Skin epidermis (tissue), 12 donors: Measurements from ENCODE around the gene PROZ.

ENCODE experiments used
- H3K27ac ChIP-seq, 21 experiments: fragments of 200-600 bp; sonication (generic) in 11 of 21; one replicate each; pipeline ENCODE4 v1.5.0; 2020; ENCODE audit warnings: mild to moderate bottlenecking in 3 of 21, inconsistent platforms in 2 of 21, moderate library complexity in 2 of 21
- H3K4me3 ChIP-seq, 7 experiments: fragments of 200-600 bp; sonication (generic) in 2 of 7; one replicate each; pipeline ENCODE4 v1.5.0; 2020; ENCODE audit warnings: inconsistent platforms in 2 of 7, mild to moderate bottlenecking in 2 of 7, moderate library complexity in 1 of 7

Gene PROZ

DNA sequence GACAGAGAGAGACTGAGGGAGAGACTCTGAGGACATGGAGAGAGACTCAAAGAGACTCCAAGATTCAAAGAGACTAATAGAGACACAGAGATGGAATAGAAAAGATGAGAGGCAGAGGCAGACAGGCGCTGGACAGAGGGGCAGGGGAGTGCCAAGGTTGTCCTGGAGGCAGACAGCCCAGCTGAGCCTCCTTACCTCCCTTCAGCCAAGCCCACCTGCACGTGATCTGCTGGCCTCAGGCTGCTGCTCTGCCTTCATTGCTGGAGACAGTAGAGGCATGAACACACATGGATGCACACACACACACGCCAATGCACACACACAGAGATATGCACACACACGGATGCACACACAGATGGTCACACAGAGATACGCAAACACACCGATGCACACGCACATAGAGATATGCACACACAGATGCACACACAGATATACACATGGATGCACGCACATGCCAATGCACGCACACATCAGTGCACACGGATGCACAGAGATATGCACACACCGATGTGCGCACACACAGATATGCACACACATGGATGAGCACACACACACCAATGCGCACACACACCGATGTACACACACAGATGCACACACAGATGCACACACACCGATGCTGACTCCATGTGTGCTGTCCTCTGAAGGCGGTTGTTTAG lies 39.2 kb upstream of the PROZ start:
- no peak overlapping the region for H3K27ac ChIP-seq

GRCh38 chr13:113119822-113120189 lies 38.6 kb upstream of the PROZ start:
- H3K4me3 ChIP-seq: no peak overlapping the region
- no peak overlapping the region for H3K27ac ChIP-seq

More for the DNA sequence above, 39.2 kb upstream of the PROZ start:
- no peak overlapping the region for H3K4me3 ChIP-seq

DNA sequence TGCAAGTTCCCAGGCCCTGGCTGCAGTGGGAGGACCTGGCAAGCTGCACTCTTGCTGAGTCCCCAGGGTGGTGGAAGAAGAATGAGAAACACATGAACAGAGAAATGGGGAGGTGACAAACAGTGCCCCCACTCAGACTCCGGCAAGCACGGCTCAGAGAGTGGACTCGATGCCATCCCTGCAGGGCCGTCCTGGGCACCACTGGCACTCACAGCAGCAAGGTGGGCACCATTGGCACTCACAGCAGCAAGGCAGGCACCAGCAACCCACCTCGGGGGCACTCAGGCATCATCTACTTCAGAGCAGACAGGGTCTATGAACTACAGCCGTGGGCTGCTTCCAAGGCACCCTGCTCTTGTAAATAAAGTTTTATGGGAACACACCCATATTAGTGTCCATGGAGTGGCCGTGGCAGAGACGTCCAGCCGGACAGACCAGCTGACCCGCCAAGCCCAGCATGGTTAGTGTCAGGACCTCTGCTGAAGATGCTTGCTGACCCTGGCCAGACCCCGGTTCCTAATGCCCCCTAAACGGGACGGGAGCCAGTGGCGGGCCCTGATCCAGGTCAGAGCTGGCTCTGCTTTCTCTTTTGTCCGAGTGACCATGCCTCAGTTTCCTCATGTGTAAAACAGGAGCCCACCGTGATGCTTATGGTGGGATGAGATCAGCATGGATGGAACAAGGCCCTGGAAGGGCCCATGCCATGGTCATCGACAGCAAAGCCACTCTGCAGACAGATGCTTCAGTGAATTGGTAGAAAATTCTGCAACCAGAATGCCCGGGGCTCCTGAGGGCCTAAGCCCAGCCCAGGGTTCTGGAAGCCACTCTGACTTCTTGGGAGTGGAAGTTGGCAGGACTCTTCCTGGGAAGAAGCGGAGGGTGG lies 37.9 kb upstream of the PROZ start:
- Histone ChIP-seq H3K27ac (no peak overlapping the region), H3K4me3 (no peak overlapping the region)

GRCh38 chr13:113121183-113121927 lies 37.1 kb upstream of the PROZ start:
- Histone ChIP-seq H3K27ac (peak overlapping the region in 3 of 21 experiments; percentile 50 to 78 (median 75)), H3K4me3 (no peak overlapping the region)

DNA sequence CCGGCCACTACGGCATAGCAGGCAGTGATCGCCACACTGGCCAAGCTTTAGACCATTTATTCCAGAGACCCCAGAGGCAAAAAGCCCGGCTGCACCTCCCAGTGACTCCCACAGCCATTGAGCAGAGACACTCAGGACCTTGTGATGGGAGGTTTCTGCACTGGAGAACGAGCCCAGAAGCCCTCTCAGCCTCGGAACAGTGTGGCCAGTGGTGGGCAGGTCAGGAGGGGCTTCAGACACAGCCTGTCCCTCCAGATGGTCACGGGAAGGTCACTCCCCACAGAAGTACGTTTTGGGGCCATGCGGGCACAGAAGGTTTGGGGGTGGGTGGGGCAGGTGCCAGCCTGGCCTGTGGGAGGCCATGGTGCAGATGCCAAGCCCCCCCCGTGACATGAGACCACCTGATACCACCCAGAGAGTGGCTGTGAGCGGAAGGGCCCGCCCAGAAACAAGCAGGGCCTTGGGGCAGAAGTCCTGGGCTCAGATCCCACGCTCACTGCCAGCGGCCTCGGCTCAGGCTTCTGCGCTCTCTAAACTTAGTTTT lies 36.4 kb upstream of the PROZ start:
- Histone ChIP-seq H3K4me3 (no peak overlapping the region), H3K27ac (peak overlapping the region in 12 of 21 experiments; percentile 14 to 78 (median 54))

GRCh38 chr13:113122550-113123225 lies 35.8 kb upstream of the PROZ start, which contains the start of gene F10:
Gene F10, plus strand, starts transcription at chr13:113122799. Its CDS starts 57 bp downstream, at chr13:113122856.
- H3K27ac ChIP-seq: peak within 1 kb of the TSS in 13 of 21 experiments; percentile 25 to 83 (median 51)
- H3K4me3 ChIP-seq: peak within 1 kb of the TSS in 1 of 7 experiments; percentile 13

GRCh38 chr13:113123226-113124201 lies 34.9 kb upstream of the PROZ start:
- peak overlapping the region in 1 of 7 experiments; percentile 13 for H3K4me3 ChIP-seq
- peak overlapping the region in 13 of 21 experiments; percentile 20 to 83 (median 47) for H3K27ac ChIP-seq

- Histone ChIP-seq H3K4me3 (no peak overlapping the region), H3K27ac (peak overlapping the region in 1 of 21 experiments; percentile 51)
Measured at GRCh38 chr13:113124211-113124970, 34.1 kb upstream of the PROZ start.

GRCh38 chr13:113125506-113126264 lies 32.8 kb upstream of the PROZ start:
- Histone ChIP-seq H3K27ac (no peak overlapping the region), H3K4me3 (no peak overlapping the region)

GRCh38 chr13:113126265-113127150 lies 31.9 kb upstream of the PROZ start:
- Histone ChIP-seq H3K27ac (no peak overlapping the region), H3K4me3 (no peak overlapping the region)

DNA sequence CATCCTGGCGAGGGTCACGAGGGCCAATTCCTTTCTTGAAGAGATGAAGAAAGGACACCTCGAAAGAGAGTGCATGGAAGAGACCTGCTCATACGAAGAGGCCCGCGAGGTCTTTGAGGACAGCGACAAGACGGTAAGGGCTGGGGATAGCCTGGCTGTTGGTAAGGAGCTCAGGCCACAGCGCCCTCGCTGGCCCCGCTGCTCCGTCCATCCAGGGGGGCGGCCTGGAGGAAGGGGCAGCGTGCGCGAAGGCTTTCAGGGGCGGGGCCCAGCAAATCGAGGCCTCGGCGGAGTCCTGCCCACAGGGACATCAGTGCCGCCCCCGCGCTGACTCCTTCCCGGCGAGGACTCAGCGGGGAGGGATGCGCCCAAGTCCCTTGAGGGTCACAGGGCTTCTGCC lies 29.0 kb upstream of the PROZ start:
- Histone ChIP-seq H3K27ac (no peak overlapping the region), H3K4me3 (peak overlapping the region in 1 of 7 experiments; percentile 24)

DNA sequence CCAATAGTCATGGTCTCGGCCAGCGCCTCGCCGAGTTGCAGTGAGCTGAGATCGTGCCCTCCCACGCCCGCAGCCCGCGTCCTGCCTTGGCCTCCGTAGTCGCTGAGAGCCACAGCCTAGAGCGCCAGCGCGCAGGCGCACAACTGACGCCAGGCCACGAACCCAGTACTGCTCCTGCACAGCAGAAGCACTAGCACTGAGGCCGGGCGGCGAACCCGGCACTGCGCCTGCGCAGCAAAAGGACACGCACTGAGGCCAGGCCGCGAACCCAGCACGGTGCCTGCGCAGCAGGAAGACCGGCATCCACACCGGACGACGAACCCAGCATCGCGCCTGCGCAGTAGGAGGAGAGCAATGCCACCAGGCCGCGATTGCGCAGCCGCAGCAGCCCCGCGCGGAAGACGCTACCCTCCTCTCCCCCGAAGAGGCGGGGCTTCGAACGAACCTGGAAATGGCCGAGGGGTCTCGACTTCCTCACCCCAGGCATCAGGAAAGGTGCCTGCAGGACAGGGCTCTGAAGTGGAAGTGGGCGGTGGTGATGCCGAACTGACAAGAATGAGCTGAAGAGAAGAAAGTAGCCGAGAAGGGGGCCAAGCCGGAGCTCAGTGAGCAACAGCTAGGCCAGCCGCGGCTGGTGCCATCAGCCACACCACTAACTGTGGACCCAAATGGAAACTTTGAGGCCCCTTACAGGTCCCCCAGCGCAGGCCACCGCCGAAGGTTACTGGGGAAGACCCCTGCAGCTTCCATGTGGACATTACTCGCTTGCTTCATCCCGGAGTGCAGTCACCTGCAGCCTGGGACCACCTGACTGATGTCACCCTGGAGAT lies 28.3 kb upstream of the PROZ start:
- no peak overlapping the region for H3K27ac ChIP-seq
- H3K4me3 ChIP-seq: peak overlapping the region in 1 of 7 experiments; percentile 24

DNA sequence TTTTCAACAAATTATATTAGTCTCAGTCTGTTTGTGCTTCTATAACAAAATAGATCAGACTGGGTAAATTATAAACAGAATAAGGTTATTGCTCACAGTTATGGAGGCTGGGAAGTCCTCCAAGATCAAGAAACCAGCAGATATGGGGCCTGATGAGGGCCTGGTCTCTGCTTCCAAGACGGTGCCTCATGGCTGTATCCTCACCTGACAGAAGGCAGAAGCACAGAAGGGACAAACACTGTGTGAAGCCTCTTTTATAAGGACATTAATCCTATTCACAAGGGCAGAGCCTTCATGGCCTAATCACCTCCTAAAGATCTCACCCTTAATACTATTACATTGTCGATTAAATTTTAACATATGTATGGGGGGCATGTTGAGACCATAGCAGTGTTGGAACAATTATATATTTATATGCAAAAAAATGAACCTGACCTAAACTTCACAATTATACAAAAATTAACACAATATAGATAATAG lies 23.1 kb upstream of the PROZ start:
- no peak overlapping the region for H3K27ac ChIP-seq
- H3K4me3 ChIP-seq: no peak overlapping the region

GRCh38 chr13:113137691-113138298 lies 20.7 kb upstream of the PROZ start:
- Histone ChIP-seq H3K27ac (no peak overlapping the region), H3K4me3 (no peak overlapping the region)
